ENCODE measurements around the gene ELMO3. TPM values are rescaled to one million over a fixed set of nuclear protein-coding genes. Genes with fewer than 3 reads are reported as not detected.
A peak's percentile ranks its signal among the peaks of the same experiment; 100 is the strongest.

The ELMO3 gene
- total and polyA plus RNA-seq, 2 of the 13 experiments (the other 11 are each of a cell fraction or from before 2014, with no cell fraction given), result 2.6 to 4.0 TPM

GRCh38 chr16:67246081-67246755 lies 47.3 kb downstream of the ELMO3 start (continued):
- TF ChIP-seq NRL (CRISPR knock-in tag; IDR thresholded peaks at IDR 0.05; ENCODE audit: borderline replicate concordance) (peak; percentile 96), ZNF572 (CRISPR knock-in tag; IDR thresholded peaks at IDR 0.05) (no peak; the same call in 1 of the 2 replicates), TMF1 (CRISPR knock-in tag; IDR thresholded peaks at IDR 0.05; ENCODE audit: low read depth) (peak; percentile 88; the same call in 1 of the 2 replicates), ZNF605 (CRISPR knock-in tag; IDR thresholded peaks at IDR 0.05) (peak; percentile 95), HDAC2 (CRISPR knock-in tag; IDR thresholded peaks at IDR 0.05) (peak; percentile 94), ZNF138 (CRISPR knock-in tag; IDR thresholded peaks at IDR 0.05; ENCODE audit: low read depth) (peak; percentile 75; the same call in 1 of the 2 replicates), FOXO1 (CRISPR knock-in tag; IDR thresholded peaks at IDR 0.05) (peak; percentile 85), PHF21A (CRISPR knock-in tag; IDR thresholded peaks at IDR 0.05) (peak; percentile 94), REL (CRISPR knock-in tag; conservative IDR thresholded peaks at IDR 0.05) (peak; percentile 95), DZIP1 (CRISPR knock-in tag; IDR thresholded peaks at IDR 0.05) (peak; percentile 84; the same call in 1 of the 2 replicates), PCBP2 (optimal IDR thresholded peaks at IDR 0.05; ENCODE audit: low read depth, low read length, poor library complexity, severe bottlenecking) (no peak), ZNF607 (CRISPR knock-in tag; IDR thresholded peaks at IDR 0.05; ENCODE audit: borderline replicate concordance) (peak; percentile 64; the same call in 1 of the 2 replicates), ZNF577 (CRISPR knock-in tag; IDR thresholded peaks at IDR 0.05; ENCODE audit: borderline replicate concordance, low read depth) (no peak), ZNF564 (CRISPR knock-in tag; IDR thresholded peaks at IDR 0.05) (peak; percentile 73; the same call in 1 of the 2 replicates), CBX2 (IDR thresholded peaks at IDR 0.05; ENCODE audit: low read depth, low read length) (no peak), CBX2 (CRISPR knock-in tag; IDR thresholded peaks at IDR 0.05; ENCODE audit: low read depth) (peak; percentile 85; the same call in 1 of the 2 replicates), MZF1 (CRISPR knock-in tag; IDR thresholded peaks at IDR 0.05; ENCODE audit: borderline replicate concordance) (peak; percentile 92; the same call in 1 of the 2 replicates), HIVEP1 (CRISPR knock-in tag; IDR thresholded peaks at IDR 0.05) (peak; percentile 100), TFE3 (CRISPR knock-in tag; IDR thresholded peaks at IDR 0.05) (peak; percentile 87), THAP11 (CRISPR knock-in tag; IDR thresholded peaks at IDR 0.05) (peak; percentile 87), ZNF552 (CRISPR knock-in tag; IDR thresholded peaks at IDR 0.05; ENCODE audit: borderline replicate concordance) (no peak; the same call in 1 of the 2 replicates), ZNF737 (CRISPR knock-in tag; IDR thresholded peaks at IDR 0.05; ENCODE audit: borderline replicate concordance) (0 out of 2 replicates have a peak, but pooled peaks have one; percentile 38), HDAC6 (IDR thresholded peaks at IDR 0.05; ENCODE audit: low read depth, low read length) (no peak), POLR2A (IDR thresholded peaks at IDR 0.05; ENCODE audit: insufficient read depth in 1 of 2, low read depth in 2 of 2, low read length in 2 of 2) (peak; percentile 50 to 57; a peak in 2 of 4 replicates), MAFK (conservative IDR thresholded peaks at IDR 0.05 in 1 of 2, IDR thresholded peaks at IDR 0.05 in 1 of 2; ENCODE audit: low read length in 2 of 2) (no peak), ZKSCAN8 (CRISPR knock-in tag; IDR thresholded peaks at IDR 0.05; ENCODE audit: borderline replicate concordance) (peak; percentile 88), KDM5B (CRISPR knock-in tag; IDR thresholded peaks at IDR 0.05; ENCODE audit: borderline replicate concordance) (peak; percentile 96), RFXAP (CRISPR knock-in tag; IDR thresholded peaks at IDR 0.05; ENCODE audit: borderline replicate concordance) (no peak; the same call in none of the 2 replicates)

All from HepG2 (cell line).